OCI-LY7 (cell line): ENCODE measurements around the gene PPM1H.

ENCODE experiments used
- EZH2phosphoT487 ChIP-seq: fragments of 200-600 bp; sonication (generic); IDR thresholded peaks from 2 replicates; pipeline ENCODE4 v1.6.1; 2018; ENCODE audit warnings: low read depth, borderline replicate concordance, mild to moderate bottlenecking, mixed run types, antibody characterized with exemption, low read length, moderate library complexity, mixed read lengths
- TF ChIP-seq, protein P1 (sequence below): fragments of 200-600 bp; sonication (generic); conservative IDR thresholded peaks from 2 replicates; pipeline ENCODE4 v1.5.1; 2014; ENCODE audit warnings: mild to moderate bottlenecking, antibody characterized with exemption, low read length, moderate library complexity, mixed read lengths

DNA sequence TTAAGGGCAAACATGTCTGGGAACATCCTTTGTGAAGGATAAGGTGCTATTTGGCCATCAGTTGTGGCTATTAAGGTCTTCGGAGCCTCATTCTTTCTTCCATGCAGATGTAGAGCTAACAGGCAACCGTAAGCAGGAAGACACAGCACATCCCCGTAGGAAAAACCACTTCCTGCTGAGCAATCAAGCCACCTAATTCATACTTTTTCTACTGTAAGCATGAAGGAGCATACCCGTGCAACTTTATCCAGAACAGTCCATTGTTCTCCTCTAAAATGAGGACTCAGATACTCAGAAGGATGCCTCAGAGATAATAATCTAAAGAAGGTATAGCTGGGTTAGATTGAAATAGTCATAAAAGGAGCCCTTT, 232.0 kb downstream of the PPM1H start:
- TF ChIP-seq, protein P1, sequence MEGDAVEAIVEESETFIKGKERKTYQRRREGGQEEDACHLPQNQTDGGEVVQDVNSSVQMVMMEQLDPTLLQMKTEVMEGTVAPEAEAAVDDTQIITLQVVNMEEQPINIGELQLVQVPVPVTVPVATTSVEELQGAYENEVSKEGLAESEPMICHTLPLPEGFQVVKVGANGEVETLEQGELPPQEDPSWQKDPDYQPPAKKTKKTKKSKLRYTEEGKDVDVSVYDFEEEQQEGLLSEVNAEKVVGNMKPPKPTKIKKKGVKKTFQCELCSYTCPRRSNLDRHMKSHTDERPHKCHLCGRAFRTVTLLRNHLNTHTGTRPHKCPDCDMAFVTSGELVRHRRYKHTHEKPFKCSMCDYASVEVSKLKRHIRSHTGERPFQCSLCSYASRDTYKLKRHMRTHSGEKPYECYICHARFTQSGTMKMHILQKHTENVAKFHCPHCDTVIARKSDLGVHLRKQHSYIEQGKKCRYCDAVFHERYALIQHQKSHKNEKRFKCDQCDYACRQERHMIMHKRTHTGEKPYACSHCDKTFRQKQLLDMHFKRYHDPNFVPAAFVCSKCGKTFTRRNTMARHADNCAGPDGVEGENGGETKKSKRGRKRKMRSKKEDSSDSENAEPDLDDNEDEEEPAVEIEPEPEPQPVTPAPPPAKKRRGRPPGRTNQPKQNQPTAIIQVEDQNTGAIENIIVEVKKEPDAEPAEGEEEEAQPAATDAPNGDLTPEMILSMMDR: no peak
- no peak for TF ChIP-seq EZH2phosphoT487
